HepG2 (cell line): ENCODE data around the gene JPT1. TPM values are rescaled to one million over a fixed set of nuclear protein-coding genes. Genes with fewer than 3 reads are reported as not detected.

Experiments used
- ATF3 ChIP-seq: sonication (generic); formaldehyde crosslinking; IDR thresholded peaks from 2 replicates; pipeline ENCODE4 v1.4.0; 2020; ENCODE audit warnings: missing genetic modification reagents
- BORCS8-MEF2B ChIP-seq: sonication (generic); formaldehyde crosslinking; IDR thresholded peaks from 2 replicates; pipeline ENCODE4 v1.8.0; 2022; ENCODE audit warnings: mild to moderate bottlenecking, missing genetic modification reagents
- ELF1 ChIP-seq: sonication (generic); formaldehyde crosslinking; IDR thresholded peaks from 2 replicates; pipeline ENCODE4 v1.4.0; 2020; ENCODE audit warnings: missing genetic modification reagents
- FOXA3 ChIP-seq: IDR thresholded peaks from 2 replicates; pipeline ENCODE4 v1.6.1; 2016; ENCODE audit warnings: missing genetic modification reagents, missing compliant biosample characterization
- GZF1 ChIP-seq: sonication (generic); formaldehyde crosslinking; IDR thresholded peaks from 2 replicates; pipeline ENCODE4 v1.5.1; 2020; ENCODE audit warnings: mild to moderate bottlenecking, missing genetic modification reagents
- KDM5B ChIP-seq: sonication (generic); formaldehyde crosslinking; IDR thresholded peaks from 2 replicates; pipeline ENCODE4 v1.4.0; 2020; ENCODE audit warnings: missing genetic modification reagents, mild to moderate bottlenecking, borderline replicate concordance
- NFATC3 ChIP-seq: sonication (generic); formaldehyde crosslinking; IDR thresholded peaks from 2 replicates; pipeline ENCODE4 v1.5.1; 2020; ENCODE audit warnings: mild to moderate bottlenecking, missing genetic modification reagents
- NFKBIZ ChIP-seq: IDR thresholded peaks from 2 replicates; pipeline ENCODE4 v1.6.1; 2018; ENCODE audit warnings: missing genetic modification reagents, missing compliant biosample characterization
- NRL ChIP-seq: sonication (generic); formaldehyde crosslinking; IDR thresholded peaks from 2 replicates; pipeline ENCODE4 v1.5.0; 2020; ENCODE audit warnings: missing genetic modification reagents, mild to moderate bottlenecking, moderate library complexity, borderline replicate concordance
- POGZ ChIP-seq: sonication (generic); formaldehyde crosslinking; IDR thresholded peaks from 2 replicates; pipeline ENCODE4 v1.4.0; 2020; ENCODE audit warnings: mild to moderate bottlenecking, missing genetic modification reagents
- RBM39 ChIP-seq: fragments of 200-400 bp; formaldehyde crosslinking; IDR thresholded peaks from one replicate; pipeline ENCODE4 v1.6.1; 2018; ENCODE audit warnings: antibody characterized with exemption, mild to moderate bottlenecking, low read depth, low read length; ENCODE audit not compliant: poor library complexity, severe bottlenecking
- SALL2 ChIP-seq: sonication (generic); formaldehyde crosslinking; IDR thresholded peaks from 2 replicates; pipeline ENCODE4 v1.8.1; 2023; ENCODE audit warnings: mild to moderate bottlenecking, missing genetic modification reagents, inconsistent platforms
- SMAD3 ChIP-seq: sonication (generic); formaldehyde crosslinking; IDR thresholded peaks from 2 replicates; pipeline ENCODE4 v1.4.0; 2020; ENCODE audit warnings: missing genetic modification reagents
- SNRNP70 ChIP-seq: fragments of 200-400 bp; formaldehyde crosslinking; IDR thresholded peaks from 2 replicates; pipeline ENCODE4 v1.6.1; 2017; ENCODE audit warnings: mild to moderate bottlenecking, low read depth, low read length, moderate library complexity
- TAF15 ChIP-seq: fragments of 200-400 bp; formaldehyde crosslinking; IDR thresholded peaks from one replicate; pipeline ENCODE4 v1.6.1; 2018; ENCODE audit warnings: mild to moderate bottlenecking, low read depth, low read length; ENCODE audit not compliant: poor library complexity, severe bottlenecking
- TCF7 ChIP-seq: sonication (generic); IDR thresholded peaks from 2 replicates; pipeline ENCODE4 v1.6.1; 2016; ENCODE audit warnings: antibody characterized with exemption, low read depth
- ZFYVE20 ChIP-seq: sonication (generic); formaldehyde crosslinking; IDR thresholded peaks from 2 replicates; pipeline ENCODE4 v1.8.0; 2023; ENCODE audit warnings: low read depth, mild to moderate bottlenecking, moderate library complexity, missing genetic modification reagents, borderline replicate concordance
- ZNF34 ChIP-seq: sonication (generic); formaldehyde crosslinking; IDR thresholded peaks from 2 replicates; pipeline ENCODE4 v1.4.0; 2020; ENCODE audit warnings: mild to moderate bottlenecking, missing genetic modification reagents, borderline replicate concordance
- ZNF660 ChIP-seq: sonication (generic); formaldehyde crosslinking; IDR thresholded peaks from 2 replicates; pipeline ENCODE4 v1.5.1; 2020; ENCODE audit warnings: mild to moderate bottlenecking, low read depth, missing genetic modification reagents, borderline replicate concordance
- ZNF703 ChIP-seq: sonication (generic); formaldehyde crosslinking; IDR thresholded peaks from 2 replicates; pipeline ENCODE4 v1.5.1; 2020; ENCODE audit warnings: missing genetic modification reagents, mild to moderate bottlenecking, moderate library complexity, borderline replicate concordance
- polyA plus RNA-seq, 8 experiments: library from polyadenylated mRNA; depleted of rRNA in 3 of 8; stranded (reverse) in 7 of 8; unstranded in 1 of 8; fragments of >200 nt; fragmentation: Illumina TruSeq in 4 of 8; extraction: Trizol in 4 of 8; gene quantifications; 2 replicates each; pipeline versions ENCODE4 v1.2.1 to v1.2.3, GENCODE V29; 2011 to 2016; ENCODE audit warnings: low read depth in 4 of 8, missing spikeins in 1 of 8, mixed read lengths in 1 of 8; ENCODE audit not compliant: insufficient read depth in 1 of 8
- total RNA-seq, 5 experiments: library from RNA; depleted of rRNA; stranded (reverse); fragments of >200 nt; fragmentation: Illumina TruSeq; extraction: Trizol; gene quantifications; 2 replicates each; pipeline ENCODE4 v1.2.3, GENCODE V29; 2016; ENCODE audit warnings: low read depth in 1 of 5
- TF ChIP-seq, protein P1 (sequence below): sonication (generic); formaldehyde crosslinking; IDR thresholded peaks from 2 replicates; pipeline ENCODE4 v1.4.0; 2020; ENCODE audit warnings: mild to moderate bottlenecking, missing genetic modification reagents
- TF ChIP-seq, protein P2 (sequence below): sonication (generic); formaldehyde crosslinking; IDR thresholded peaks from 2 replicates; pipeline ENCODE4 v1.8.0; 2022; ENCODE audit warnings: mild to moderate bottlenecking, missing genetic modification reagents, moderate library complexity
- TF ChIP-seq, protein P3 (sequence below): sonication (generic); formaldehyde crosslinking; conservative IDR thresholded peaks from 2 replicates; pipeline ENCODE4 v1.4.0; 2020; ENCODE audit warnings: mild to moderate bottlenecking, missing genetic modification reagents, moderate library complexity

JPT1 gene
- total and polyA plus RNA-seq, 2 of the 13 experiments (the other 11 are each of a cell fraction or from before 2014, with no cell fraction given), result 43.3 to 256 TPM

DNA sequence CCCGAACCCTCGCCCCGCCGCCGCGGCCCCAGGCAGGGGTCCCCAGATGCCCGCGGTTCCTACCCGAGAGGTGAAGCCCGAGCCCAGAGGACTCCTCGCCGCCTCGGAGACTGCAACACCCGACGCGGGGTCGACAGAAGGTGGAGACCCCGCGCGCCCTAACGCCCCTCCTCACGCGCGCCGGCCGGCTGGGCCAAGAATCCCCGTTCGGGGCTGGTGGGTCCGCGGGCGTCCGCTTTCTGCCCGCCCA, 27.9 kb upstream of the JPT1 start (continued):
- TF ChIP-seq ZNF34 (CRISPR knock-in tag) (peak; percentile 78; the same call in 1 of the 2 replicates), ELF1 (CRISPR knock-in tag) (no peak), ZFYVE20 (CRISPR knock-in tag) (no peak), SNRNP70 (no peak), NFKBIZ (CRISPR knock-in tag) (no peak), ATF3 (CRISPR knock-in tag) (no peak), SMAD3 (no peak), TCF7 (no peak), GZF1 (0 out of 2 replicates have a peak, but pooled peaks have one; percentile 9), KDM5B (CRISPR knock-in tag) (peak; percentile 73; the same call in 1 of the 2 replicates), NRL (no peak), NFATC3 (CRISPR knock-in tag) (peak; percentile 69; the same call in 1 of the 2 replicates), RBM39 (peak; percentile 75), POGZ (CRISPR knock-in tag) (no peak), ZNF660 (CRISPR knock-in tag) (no peak), ZNF703 (CRISPR knock-in tag) (peak; percentile 38; the same call in 1 of the 2 replicates), FOXA3 (CRISPR knock-in tag) (no peak), TAF15 (peak; percentile 61), BORCS8-MEF2B (CRISPR knock-in tag) (peak; percentile 34), SALL2 (CRISPR knock-in tag) (no peak)
- TF ChIP-seq, protein P1, sequence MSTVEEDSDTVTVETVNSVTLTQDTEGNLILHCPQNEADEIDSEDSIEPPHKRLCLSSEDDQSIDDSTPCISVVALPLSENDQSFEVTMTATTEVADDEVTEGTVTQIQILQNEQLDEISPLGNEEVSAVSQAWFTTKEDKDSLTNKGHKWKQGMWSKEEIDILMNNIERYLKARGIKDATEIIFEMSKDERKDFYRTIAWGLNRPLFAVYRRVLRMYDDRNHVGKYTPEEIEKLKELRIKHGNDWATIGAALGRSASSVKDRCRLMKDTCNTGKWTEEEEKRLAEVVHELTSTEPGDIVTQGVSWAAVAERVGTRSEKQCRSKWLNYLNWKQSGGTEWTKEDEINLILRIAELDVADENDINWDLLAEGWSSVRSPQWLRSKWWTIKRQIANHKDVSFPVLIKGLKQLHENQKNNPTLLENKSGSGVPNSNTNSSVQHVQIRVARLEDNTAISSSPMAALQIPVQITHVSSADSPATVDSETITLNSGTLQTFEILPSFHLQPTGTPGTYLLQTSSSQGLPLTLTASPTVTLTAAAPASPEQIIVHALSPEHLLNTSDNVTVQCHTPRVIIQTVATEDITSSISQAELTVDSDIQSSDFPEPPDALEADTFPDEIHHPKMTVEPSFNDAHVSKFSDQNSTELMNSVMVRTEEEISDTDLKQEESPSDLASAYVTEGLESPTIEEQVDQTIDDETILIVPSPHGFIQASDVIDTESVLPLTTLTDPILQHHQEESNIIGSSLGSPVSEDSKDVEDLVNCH (CRISPR knock-in tag), result no peak
- TF ChIP-seq, protein P2, sequence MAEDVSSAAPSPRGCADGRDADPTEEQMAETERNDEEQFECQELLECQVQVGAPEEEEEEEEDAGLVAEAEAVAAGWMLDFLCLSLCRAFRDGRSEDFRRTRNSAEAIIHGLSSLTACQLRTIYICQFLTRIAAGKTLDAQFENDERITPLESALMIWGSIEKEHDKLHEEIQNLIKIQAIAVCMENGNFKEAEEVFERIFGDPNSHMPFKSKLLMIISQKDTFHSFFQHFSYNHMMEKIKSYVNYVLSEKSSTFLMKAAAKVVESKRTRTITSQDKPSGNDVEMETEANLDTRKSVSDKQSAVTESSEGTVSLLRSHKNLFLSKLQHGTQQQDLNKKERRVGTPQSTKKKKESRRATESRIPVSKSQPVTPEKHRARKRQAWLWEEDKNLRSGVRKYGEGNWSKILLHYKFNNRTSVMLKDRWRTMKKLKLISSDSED (CRISPR knock-in tag), result no peak
- TF ChIP-seq, protein P3, sequence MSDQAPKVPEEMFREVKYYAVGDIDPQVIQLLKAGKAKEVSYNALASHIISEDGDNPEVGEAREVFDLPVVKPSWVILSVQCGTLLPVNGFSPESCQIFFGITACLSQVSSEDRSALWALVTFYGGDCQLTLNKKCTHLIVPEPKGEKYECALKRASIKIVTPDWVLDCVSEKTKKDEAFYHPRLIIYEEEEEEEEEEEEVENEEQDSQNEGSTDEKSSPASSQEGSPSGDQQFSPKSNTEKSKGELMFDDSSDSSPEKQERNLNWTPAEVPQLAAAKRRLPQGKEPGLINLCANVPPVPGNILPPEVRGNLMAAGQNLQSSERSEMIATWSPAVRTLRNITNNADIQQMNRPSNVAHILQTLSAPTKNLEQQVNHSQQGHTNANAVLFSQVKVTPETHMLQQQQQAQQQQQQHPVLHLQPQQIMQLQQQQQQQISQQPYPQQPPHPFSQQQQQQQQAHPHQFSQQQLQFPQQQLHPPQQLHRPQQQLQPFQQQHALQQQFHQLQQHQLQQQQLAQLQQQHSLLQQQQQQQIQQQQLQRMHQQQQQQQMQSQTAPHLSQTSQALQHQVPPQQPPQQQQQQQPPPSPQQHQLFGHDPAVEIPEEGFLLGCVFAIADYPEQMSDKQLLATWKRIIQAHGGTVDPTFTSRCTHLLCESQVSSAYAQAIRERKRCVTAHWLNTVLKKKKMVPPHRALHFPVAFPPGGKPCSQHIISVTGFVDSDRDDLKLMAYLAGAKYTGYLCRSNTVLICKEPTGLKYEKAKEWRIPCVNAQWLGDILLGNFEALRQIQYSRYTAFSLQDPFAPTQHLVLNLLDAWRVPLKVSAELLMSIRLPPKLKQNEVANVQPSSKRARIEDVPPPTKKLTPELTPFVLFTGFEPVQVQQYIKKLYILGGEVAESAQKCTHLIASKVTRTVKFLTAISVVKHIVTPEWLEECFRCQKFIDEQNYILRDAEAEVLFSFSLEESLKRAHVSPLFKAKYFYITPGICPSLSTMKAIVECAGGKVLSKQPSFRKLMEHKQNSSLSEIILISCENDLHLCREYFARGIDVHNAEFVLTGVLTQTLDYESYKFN (CRISPR knock-in tag), result peak; percentile 28; the same call in 1 of the 2 replicates
